Neuronal stem cell (in vitro differentiated cells): ENCODE results near the gene ITSN2.

Experiments used
- DNase-seq: peaks from one replicate; pipeline ENCODE4 v3.0.0-alpha.2; 2013; ENCODE audit warnings: low spot score
- H2AFZ ChIP-seq: one replicate; pipeline ENCODE4 v1.6.1; 2013; ENCODE audit warnings: mild to moderate bottlenecking, low read length, inconsistent platforms
- H2AK5ac ChIP-seq: 2 replicates; pipeline ENCODE4 v1.6.1; 2013; ENCODE audit warnings: low read depth, mild to moderate bottlenecking, inconsistent platforms, low read length, moderate library complexity, mixed read lengths
- H2BK120ac ChIP-seq: 2 replicates; pipeline ENCODE4 v1.6.1; 2013; ENCODE audit warnings: low read depth, mild to moderate bottlenecking, inconsistent platforms, low read length, moderate library complexity, mixed read lengths
- H2BK12ac ChIP-seq: one replicate; pipeline ENCODE4 v1.6.1; 2013; ENCODE audit warnings: low read length, inconsistent platforms
- H2BK15ac ChIP-seq: 2 replicates; pipeline ENCODE4 v1.6.1; 2013; ENCODE audit warnings: mild to moderate bottlenecking, low read length, inconsistent platforms, mixed read lengths
- H2BK5ac ChIP-seq: one replicate; pipeline ENCODE4 v1.6.1; 2013; ENCODE audit warnings: inconsistent platforms, mild to moderate bottlenecking, low read length, moderate library complexity
- H3K14ac ChIP-seq: one replicate; pipeline ENCODE4 v1.6.1; 2013; ENCODE audit warnings: low read length, inconsistent platforms
- H3K18ac ChIP-seq: 2 replicates; pipeline ENCODE4 v1.6.1; 2013; ENCODE audit warnings: low read length, inconsistent platforms
- H3K23ac ChIP-seq: 2 replicates; pipeline ENCODE4 v1.6.1; 2013; ENCODE audit warnings: low read depth, mild to moderate bottlenecking, mixed read lengths, low read length, inconsistent platforms; ENCODE audit not compliant: poor library complexity
- H3K27ac ChIP-seq: replicated peaks from 3 replicates; pipeline ENCODE4 v1.5.1; 2013; ENCODE audit warnings: low read length, inconsistent platforms
- H3K27me3 ChIP-seq, 3 experiments: 2 replicates each; pipeline ENCODE4 v1.6.1; 2013; ENCODE audit warnings: low read length in 3 of 3, mild to moderate bottlenecking in 2 of 3, inconsistent platforms in 1 of 3, low read depth in 1 of 3, mixed read lengths in 1 of 3, moderate library complexity in 1 of 3; ENCODE audit not compliant: control insufficient read depth in 3 of 3, insufficient read depth in 3 of 3
- H3K36me3 ChIP-seq, 2 donors: replicated peaks in 1 of 2; 2 replicates each; pipeline ENCODE4 v1.6.1; 2013; ENCODE audit warnings: low read length in 2 of 2; ENCODE audit not compliant: control insufficient read depth in 2 of 2, insufficient read depth in 2 of 2
- H3K4ac ChIP-seq: 2 replicates; pipeline ENCODE4 v1.6.1; 2013; ENCODE audit warnings: inconsistent platforms, mild to moderate bottlenecking, low read length, moderate library complexity
- H3K4me1 ChIP-seq, 2 donors: 1 replicate in 1 of 2; 2 replicates in 1 of 2; pipeline ENCODE4 v1.6.1; 2013; ENCODE audit warnings: low read length in 2 of 2, low read depth in 1 of 2; ENCODE audit not compliant: control insufficient read depth in 2 of 2, insufficient read depth in 1 of 2
- H3K4me2 ChIP-seq: one replicate; pipeline ENCODE4 v1.6.1; 2013; ENCODE audit warnings: mild to moderate bottlenecking, low read length, inconsistent platforms; ENCODE audit not compliant: insufficient read depth, poor library complexity, severe bottlenecking
- H3K4me3 ChIP-seq, 2 donors: 2 replicates each; pipeline ENCODE4 v1.5.1; 2013; ENCODE audit warnings: low read length in 2 of 2, mild to moderate bottlenecking in 2 of 2, inconsistent platforms in 1 of 2, moderate library complexity in 1 of 2
- H3K79me1 ChIP-seq: one replicate; pipeline ENCODE4 v1.6.1; 2013; ENCODE audit warnings: low read depth, mild to moderate bottlenecking, inconsistent platforms, low read length, moderate library complexity
- H3K9ac ChIP-seq: one replicate; pipeline ENCODE4 v1.6.1; 2013; ENCODE audit warnings: mild to moderate bottlenecking, low read depth, low read length, inconsistent platforms; ENCODE audit not compliant: poor library complexity
- H3K9me3 ChIP-seq, 2 donors: replicated peaks in 1 of 2; 2 replicates each; pipeline versions ENCODE3 to v1.6.1; 2013; ENCODE audit warnings: low read length in 2 of 2, mild to moderate bottlenecking in 2 of 2, inconsistent platforms in 1 of 2, low read depth in 1 of 2, mixed read lengths in 1 of 2, moderate library complexity in 1 of 2; ENCODE audit not compliant: control insufficient read depth in 2 of 2, insufficient read depth in 1 of 2
- H4K8ac ChIP-seq: one replicate; pipeline ENCODE4 v1.6.1; 2013; ENCODE audit warnings: low read depth, mild to moderate bottlenecking, inconsistent platforms, low read length, moderate library complexity
- H4K91ac ChIP-seq: one replicate; pipeline ENCODE4 v1.6.1; 2013; ENCODE audit warnings: low read length, low read depth, mild to moderate bottlenecking, inconsistent platforms; ENCODE audit not compliant: poor library complexity
- WGBS, 2 donors: extraction: QIAGEN DNeasy Blood & Tissue Kit; methylation state at CpG; one replicate each; pipeline ENCODE4 v1.1.7; 2013; ENCODE audit warnings: missing lambda C conversion rate in 2 of 2, mixed read lengths in 1 of 2; ENCODE audit not compliant: insufficient read length in 2 of 2, insufficient replicate concordance in 1 of 2; ENCODE audit errors: extremely low coverage in 2 of 2; 5-methylcytosine and 5-hydroxymethylcytosine counted together

ITSN2 gene

GRCh38 chr2:24403832-24404212 is 43.5 kb upstream of the ITSN2 start:
- no peaks in the 10 kb centered on the region for H3K36me3 ChIP-seq
- H3K14ac ChIP-seq = no peak overlapping the region
- no peak overlapping the region for H3K18ac ChIP-seq
- H3K4ac ChIP-seq = no peak overlapping the region
- no peak for DNase-seq
- no peaks in the 10 kb centered on the region for H3K27me3 ChIP-seq
- H4K8ac ChIP-seq = no peak overlapping the region
- H3K27ac ChIP-seq = no peak overlapping the region
- H4K91ac ChIP-seq = no peak overlapping the region
- no peak overlapping the region for H2AK5ac ChIP-seq
- H3K79me1 ChIP-seq = no peaks in the 10 kb centered on the region
- WGBS, 2 donors = no CpG with 5 or more reads among the region's 6 CpGs
- peak overlapping the region; percentile 66 for H2AFZ ChIP-seq
- H2BK120ac ChIP-seq = no peak overlapping the region
- H2BK5ac ChIP-seq = no peak overlapping the region
- no peak overlapping the region for H2BK15ac ChIP-seq
- no peak overlapping the region for H2BK12ac ChIP-seq
- no peak overlapping the region for H3K4me2 ChIP-seq
- no peak overlapping the region for H3K9ac ChIP-seq
- H3K4me1 ChIP-seq = peaks cover 2 to 17% of the 10 kb centered on the region in 2 donors
- H3K23ac ChIP-seq = no peak overlapping the region
- no peak overlapping the region for H3K4me3 ChIP-seq
- H3K9me3 ChIP-seq = peaks cover 1 to 2% of the 10 kb centered on the region in 2 donors

GRCh38 chr2:24403168-24403831 is 43.0 kb upstream of the ITSN2 start:
- H4K91ac ChIP-seq = no peak overlapping the region
- H2AFZ ChIP-seq = peak overlapping the region; percentile 56
- H3K4me2 ChIP-seq = no peak overlapping the region
- H3K79me1 ChIP-seq = no peaks in the 10 kb centered on the region
- no peak overlapping the region for H2BK5ac ChIP-seq
- no peak overlapping the region for H2BK12ac ChIP-seq
- H3K4me3 ChIP-seq = no peak overlapping the region
- no peak overlapping the region for H3K14ac ChIP-seq
- DNase-seq = no peak
- H3K9ac ChIP-seq = no peak overlapping the region
- no peak overlapping the region for H3K23ac ChIP-seq
- peaks cover 1 to 2% of the 10 kb centered on the region in 2 donors for H3K9me3 ChIP-seq
- no peak overlapping the region for H2BK15ac ChIP-seq
- no peak overlapping the region for H4K8ac ChIP-seq
- H3K36me3 ChIP-seq = no peaks in the 10 kb centered on the region
- WGBS, 2 donors = no CpG with 5 or more reads among the region's 22 CpGs
- H3K4me1 ChIP-seq = peaks cover 2 to 17% of the 10 kb centered on the region in 2 donors
- H3K18ac ChIP-seq = peak overlapping the region; percentile 64
- H3K27me3 ChIP-seq = no peaks in the 10 kb centered on the region
- no peak overlapping the region for H3K4ac ChIP-seq
- no peak overlapping the region for H2AK5ac ChIP-seq
- no peak overlapping the region for H3K27ac ChIP-seq
- no peak overlapping the region for H2BK120ac ChIP-seq

- Histone ChIP-seq H2BK15ac (peak overlapping the region; percentile 34), H3K18ac (peak overlapping the region; percentile 19), H3K27me3 (no peaks in the 10 kb centered on the region), H4K8ac (no peak overlapping the region), H3K9ac (no peak overlapping the region), H3K79me1 (no peaks in the 10 kb centered on the region), H3K36me3 (no peaks in the 10 kb centered on the region), H4K91ac (no peak overlapping the region), H2AFZ (peak overlapping the region; percentile 35), H3K4me1 (peaks cover 2 to 17% of the 10 kb centered on the region in 2 donors), H3K9me3 (peaks cover 1 to 2% of the 10 kb centered on the region in 2 donors), H2BK12ac (no peak overlapping the region), H3K4ac (no peak overlapping the region), H3K4me3 (no peak overlapping the region), H3K4me2 (no peak overlapping the region), H2AK5ac (peak overlapping the region; percentile 61), H3K14ac (peak overlapping the region; percentile 71), H3K27ac (no peak overlapping the region), H2BK120ac (no peak overlapping the region), H3K23ac (no peak overlapping the region), H2BK5ac (no peak overlapping the region)
- no CpG with 5 or more reads among the region's 38 CpGs for WGBS, 2 donors
- DNase-seq = no peak
These were observed 42.1 kb upstream of the ITSN2 start for GRCh38 chr2:24402242-24403097.

- Histone ChIP-seq H2AK5ac (no peak overlapping the region), H3K4ac (no peak overlapping the region), H3K4me2 (no peak overlapping the region), H3K27ac (no peak overlapping the region), H2BK12ac (no peak overlapping the region), H3K9ac (no peak overlapping the region), H3K23ac (no peak overlapping the region), H4K91ac (no peak overlapping the region), H4K8ac (no peak overlapping the region), H2AFZ (peak overlapping the region; percentile 82), H2BK15ac (no peak overlapping the region), H3K14ac (no peak overlapping the region), H3K36me3 (no peaks in the 10 kb centered on the region), H3K18ac (no peak overlapping the region), H3K9me3 (peaks cover 1 to 2% of the 10 kb centered on the region in 2 donors), H2BK120ac (no peak overlapping the region), H3K4me3 (no peak overlapping the region), H3K27me3 (no peaks in the 10 kb centered on the region), H3K4me1 (peaks cover 2 to 17% of the 10 kb centered on the region in 2 donors), H3K79me1 (no peaks in the 10 kb centered on the region), H2BK5ac (no peak overlapping the region)
- no CpG with 5 or more reads among the region's 18 CpGs for WGBS, 2 donors
- no peak for DNase-seq
These were observed 40.0 kb upstream of the ITSN2 start for GRCh38 chr2:24400207-24400907.
